ENCODE data around the gene PAQR5. TPM values are rescaled to one million over a fixed set of nuclear protein-coding genes. Genes with fewer than 3 reads are reported as not detected.

Gene PAQR5
- total RNA-seq, 1 experiment from 2014 or later: 4.9 TPM

DNA sequence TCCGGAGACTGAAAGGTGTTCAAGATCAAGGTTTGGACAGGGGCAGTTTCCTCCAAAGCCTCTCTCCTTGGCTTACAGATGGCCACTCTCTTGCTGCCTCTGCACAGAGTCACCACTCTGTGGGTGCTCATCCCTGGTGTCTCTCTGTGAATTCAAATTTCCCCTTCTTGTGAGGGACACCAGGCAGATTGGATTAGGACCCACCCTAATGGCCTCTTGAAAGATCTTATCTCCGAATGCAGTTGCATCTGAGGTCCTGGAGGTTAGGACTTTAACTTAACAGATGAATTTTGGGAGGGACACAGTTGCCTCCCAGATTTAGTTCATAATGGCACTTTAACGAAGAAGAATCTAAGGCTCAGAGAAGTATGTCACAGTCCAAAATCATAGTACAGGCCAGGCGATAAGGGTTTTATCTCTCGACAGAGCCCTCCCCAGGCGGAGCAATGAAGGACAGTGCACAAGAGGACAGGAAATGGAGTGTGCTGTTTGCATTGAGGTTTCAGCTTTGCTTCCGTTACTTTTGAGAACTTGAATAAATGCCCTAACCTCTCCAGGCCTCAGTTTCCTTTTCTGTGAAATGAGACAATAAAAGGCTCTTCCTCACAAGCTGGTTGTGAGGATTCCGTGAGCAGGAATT lies 76.6 kb downstream of the PAQR5 start:
- no peaks in the 10 kb centered on the region for H3K9me3 ChIP-seq (ENCODE audit: insufficient read depth, low read depth)
- no peak overlapping the region for H3K4me2 ChIP-seq
- H3K4me3 ChIP-seq: no peak overlapping the region
- H2AFZ ChIP-seq: no peak overlapping the region
- TF ChIP-seq, protein P1, sequence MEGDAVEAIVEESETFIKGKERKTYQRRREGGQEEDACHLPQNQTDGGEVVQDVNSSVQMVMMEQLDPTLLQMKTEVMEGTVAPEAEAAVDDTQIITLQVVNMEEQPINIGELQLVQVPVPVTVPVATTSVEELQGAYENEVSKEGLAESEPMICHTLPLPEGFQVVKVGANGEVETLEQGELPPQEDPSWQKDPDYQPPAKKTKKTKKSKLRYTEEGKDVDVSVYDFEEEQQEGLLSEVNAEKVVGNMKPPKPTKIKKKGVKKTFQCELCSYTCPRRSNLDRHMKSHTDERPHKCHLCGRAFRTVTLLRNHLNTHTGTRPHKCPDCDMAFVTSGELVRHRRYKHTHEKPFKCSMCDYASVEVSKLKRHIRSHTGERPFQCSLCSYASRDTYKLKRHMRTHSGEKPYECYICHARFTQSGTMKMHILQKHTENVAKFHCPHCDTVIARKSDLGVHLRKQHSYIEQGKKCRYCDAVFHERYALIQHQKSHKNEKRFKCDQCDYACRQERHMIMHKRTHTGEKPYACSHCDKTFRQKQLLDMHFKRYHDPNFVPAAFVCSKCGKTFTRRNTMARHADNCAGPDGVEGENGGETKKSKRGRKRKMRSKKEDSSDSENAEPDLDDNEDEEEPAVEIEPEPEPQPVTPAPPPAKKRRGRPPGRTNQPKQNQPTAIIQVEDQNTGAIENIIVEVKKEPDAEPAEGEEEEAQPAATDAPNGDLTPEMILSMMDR (conservative IDR thresholded peaks at IDR 0.05): no peak
- TF ChIP-seq EZH2 (IDR thresholded peaks at IDR 0.05; ENCODE audit: low read depth): no peak
- CTCF ChIA-PET: no interaction called here
- POLR2A ChIA-PET (ENCODE audit: unreplicated experiment): interaction anchor here (0.6 kb wide), 1 partner anchor 45 kb away, joined by 3 read pairs; no protein-coding TSS in a partner anchor
- H3K9me2 ChIP-seq (ENCODE audit: insufficient read depth): no peaks in the 10 kb centered on the region
- DNase-seq: no peak
- no peaks in the 10 kb centered on the region for H3F3A ChIP-seq (ENCODE audit: insufficient read depth, low read depth)
- H3K27ac ChIP-seq: no peak overlapping the region
- H3K27me3 ChIP-seq (ENCODE audit: insufficient read depth, low read depth): no peaks in the 10 kb centered on the region
- intact Hi-C loops (cut with micrococcal nuclease; ENCODE audit: unreplicated experiment): no loop called here
- H3K36me3 ChIP-seq (ENCODE audit: low read depth): no peaks in the 10 kb centered on the region
- no TSS peak for BruUV-seq (replicated peaks)
- no peaks in the 10 kb centered on the region for H3K4me1 ChIP-seq (replicated peaks; ENCODE audit: insufficient read depth)
- H4K20me1 ChIP-seq (ENCODE audit: insufficient read depth): no peaks in the 10 kb centered on the region
- H3K79me2 ChIP-seq (ENCODE audit: low read depth): no peaks in the 10 kb centered on the region

DNA sequence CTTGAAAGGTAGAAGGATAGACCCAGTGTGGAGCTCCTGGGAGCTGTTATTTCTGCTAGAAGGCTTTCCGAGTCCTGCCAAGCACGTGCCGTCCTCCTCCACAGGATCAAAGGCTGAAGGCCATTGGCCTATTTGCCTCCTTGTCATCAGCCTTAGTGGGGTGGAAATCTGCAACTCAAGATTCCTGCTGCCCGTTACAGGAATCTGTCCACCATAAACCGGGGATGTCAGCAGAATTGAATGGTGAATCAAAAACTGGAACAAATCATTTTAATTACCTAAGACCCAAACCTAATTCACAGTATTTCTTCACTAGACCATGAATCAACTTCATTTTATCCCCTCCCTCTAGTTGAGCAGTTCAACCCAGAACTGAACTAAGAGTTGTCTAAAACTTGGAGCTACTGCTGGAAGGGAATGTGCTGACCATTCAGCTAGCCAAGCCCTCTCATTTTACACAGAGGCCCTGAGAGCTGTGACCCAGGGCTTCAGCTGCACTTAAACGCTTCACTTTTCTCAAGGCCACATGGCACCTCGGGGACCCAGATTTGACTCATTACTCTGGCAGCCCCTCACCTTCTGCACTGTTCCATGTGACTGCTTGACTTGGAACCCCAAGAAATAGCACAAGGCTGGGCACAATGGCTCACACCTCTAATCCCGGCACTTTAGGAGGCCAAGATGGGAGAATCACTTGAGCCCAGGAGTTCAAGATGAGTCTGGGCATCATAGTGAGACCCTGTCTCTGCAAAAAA lies 78.7 kb downstream of the PAQR5 start:
- ChIA-PET CTCF (interaction anchor here (0.6 kb wide), 1 partner anchor 17 kb away, joined by 3 read pairs; no protein-coding TSS in a partner anchor), POLR2A (ENCODE audit: unreplicated experiment) (no interaction called here)
- no peak for DNase-seq
- H2AFZ ChIP-seq: no peak overlapping the region
- no peaks in the 10 kb centered on the region for H3K9me3 ChIP-seq (ENCODE audit: insufficient read depth, low read depth)
- no peaks in the 10 kb centered on the region for H3K36me3 ChIP-seq (ENCODE audit: low read depth)
- no peaks in the 10 kb centered on the region for H4K20me1 ChIP-seq (ENCODE audit: insufficient read depth)
- intact Hi-C loops (cut with micrococcal nuclease; ENCODE audit: unreplicated experiment): no loop called here
- H3K79me2 ChIP-seq (ENCODE audit: low read depth): no peaks in the 10 kb centered on the region
- H3K27me3 ChIP-seq (ENCODE audit: insufficient read depth, low read depth): no peaks in the 10 kb centered on the region
- H3K4me1 ChIP-seq (replicated peaks; ENCODE audit: insufficient read depth): no peaks in the 10 kb centered on the region
- H3K27ac ChIP-seq: no peak overlapping the region
- no peak overlapping the region for H3K4me3 ChIP-seq
- H3K4me2 ChIP-seq: no peak overlapping the region
- no TSS peak for BruUV-seq (replicated peaks)
- TF ChIP-seq, protein P1 (conservative IDR thresholded peaks at IDR 0.05): no peak
- no peak for TF ChIP-seq EZH2 (IDR thresholded peaks at IDR 0.05; ENCODE audit: low read depth)
- no peaks in the 10 kb centered on the region for H3K9me2 ChIP-seq (ENCODE audit: insufficient read depth)
- no peaks in the 10 kb centered on the region for H3F3A ChIP-seq (ENCODE audit: insufficient read depth, low read depth)

DNA sequence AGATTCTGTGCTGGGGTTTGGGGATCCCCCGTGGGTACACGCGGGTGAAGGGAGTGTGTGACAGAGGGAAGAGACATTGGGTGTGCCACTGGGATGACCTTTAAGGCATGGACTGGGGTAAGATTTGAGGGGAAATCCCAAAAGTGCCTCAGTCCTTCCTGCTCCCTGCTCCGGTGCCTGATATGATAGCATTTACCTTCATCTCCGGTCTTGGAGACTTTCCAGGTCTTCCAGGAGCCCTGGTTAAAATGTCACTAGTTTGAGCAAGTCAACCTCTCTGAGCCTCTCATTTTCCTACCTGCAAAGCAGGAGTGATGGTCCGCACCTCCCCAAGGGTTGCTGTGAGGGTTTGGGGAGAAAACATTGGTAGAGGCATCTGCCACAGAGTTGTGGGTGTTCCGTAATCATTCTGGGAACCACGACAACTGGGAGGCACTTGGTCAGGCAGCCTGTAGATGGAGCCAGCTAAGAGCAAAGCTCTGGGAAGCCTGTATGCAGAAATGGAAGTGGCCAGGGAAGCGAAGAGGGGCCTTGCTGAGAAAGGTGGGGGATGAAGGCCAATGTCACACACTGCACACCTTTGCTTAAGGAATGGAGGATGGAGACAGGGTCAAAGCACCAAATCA lies 81.5 kb downstream of the PAQR5 start:
- no peak for DNase-seq
- CTCF ChIA-PET: interaction anchor here (0.6 kb wide), 1 partner anchor 58 kb away, joined by 10 read pairs; no protein-coding TSS in a partner anchor
- no TSS peak for BruUV-seq (replicated peaks)

More for the DNA sequence above, 81.5 kb downstream of the PAQR5 start:
- POLR2A ChIA-PET (ENCODE audit: unreplicated experiment): no interaction called here
- no peaks in the 10 kb centered on the region for H3K79me2 ChIP-seq (ENCODE audit: low read depth)
- H4K20me1 ChIP-seq (ENCODE audit: insufficient read depth): no peaks in the 10 kb centered on the region
- TF ChIP-seq, protein P1 (conservative IDR thresholded peaks at IDR 0.05): no peak
- H2AFZ ChIP-seq: no peak overlapping the region
- no peak overlapping the region for H3K4me2 ChIP-seq
- H3K27me3 ChIP-seq (ENCODE audit: insufficient read depth, low read depth): no peaks in the 10 kb centered on the region
- no peaks in the 10 kb centered on the region for H3F3A ChIP-seq (ENCODE audit: insufficient read depth, low read depth)
- H3K36me3 ChIP-seq (ENCODE audit: low read depth): no peaks in the 10 kb centered on the region
- H3K4me1 ChIP-seq (replicated peaks; ENCODE audit: insufficient read depth): no peaks in the 10 kb centered on the region
- no peaks in the 10 kb centered on the region for H3K9me2 ChIP-seq (ENCODE audit: insufficient read depth)
- H3K9me3 ChIP-seq (ENCODE audit: insufficient read depth, low read depth): no peaks in the 10 kb centered on the region
- H3K4me3 ChIP-seq: no peak overlapping the region
- intact Hi-C loops (cut with micrococcal nuclease; ENCODE audit: unreplicated experiment): no loop called here
- no peak overlapping the region for H3K27ac ChIP-seq
